DND-41 (cell line): ENCODE measurements around the gene DAW1.

Experiments
- CTCF ChIP-seq: IDR thresholded peaks from 2 replicates; pipeline ENCODE4 v1.5.1; 2012; ENCODE audit warnings: borderline replicate concordance, low read length, moderate library complexity, mild to moderate bottlenecking; ENCODE audit not compliant: poor library complexity, severe bottlenecking; ENCODE audit errors: extremely low read depth
- EZH2 ChIP-seq: IDR thresholded peaks from 3 replicates; pipeline ENCODE4 v1.6.1; 2012; ENCODE audit warnings: borderline replicate concordance, low read depth, mild to moderate bottlenecking, moderate library complexity, low read length, inconsistent platforms; ENCODE audit not compliant: severe bottlenecking

GRCh38 chr2:227903381-227903780 lies 31.9 kb downstream of the DAW1 start:
- TF ChIP-seq CTCF (no peak), EZH2 (no peak)
